ENCODE results near the gene RELL1. TPM values are rescaled to one million over a fixed set of nuclear protein-coding genes. Genes with fewer than 3 reads are reported as not detected.
A peak's percentile ranks its signal among the peaks of the same experiment; 100 is the strongest.

RELL1 gene
- total RNA-seq, 1 experiment from 2014 or later, result 45.3 TPM

DNA sequence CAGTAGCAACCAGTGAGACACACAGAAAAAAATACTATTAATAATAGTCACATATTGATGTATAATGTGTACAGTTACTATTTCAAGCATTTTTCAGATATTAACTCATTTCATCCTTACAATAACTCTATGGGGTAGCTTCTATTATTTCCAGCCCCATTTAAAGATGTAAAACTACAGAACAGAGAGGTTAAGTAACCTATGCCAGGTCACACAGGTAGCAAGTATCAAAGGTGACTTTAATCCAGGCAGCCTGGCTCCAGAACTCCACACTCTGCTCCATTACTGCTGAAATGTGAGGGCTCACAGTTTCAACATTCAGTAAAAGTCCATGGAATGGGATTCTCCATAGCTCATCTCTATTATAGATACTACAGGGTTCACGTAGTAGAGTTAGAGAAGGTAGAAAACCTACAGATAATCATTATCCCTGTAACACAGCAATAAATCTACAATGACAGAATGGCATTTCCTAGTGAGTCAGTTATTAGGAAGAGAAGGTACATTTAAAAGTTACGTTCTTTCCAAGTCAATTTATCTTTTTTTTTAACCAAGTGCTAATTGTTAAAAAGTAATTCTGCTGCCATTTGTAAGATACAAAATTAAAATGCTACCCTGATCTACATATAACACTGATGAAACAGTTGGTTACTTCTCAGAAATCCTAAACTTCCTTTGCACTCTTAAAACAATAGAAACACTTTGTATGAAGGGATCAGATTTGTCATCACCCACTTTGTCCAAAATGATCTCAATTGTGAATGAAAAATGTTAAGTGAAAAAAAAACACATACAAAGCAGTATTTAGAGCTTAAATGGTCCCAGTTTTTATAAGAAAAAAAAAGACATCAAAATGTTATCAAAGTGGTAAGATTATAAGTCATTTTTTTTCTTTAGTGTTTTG, 18.7 kb downstream of the RELL1 start:
- Mint-ChIP-seq H3K4me3 (ENCODE audit: unreplicated experiment) (peak overlapping the region; percentile 56), H3K9me3 (ENCODE audit: unreplicated experiment) (no peaks in the 10 kb centered on the region), H3K4me1 (ENCODE audit: low read depth, unreplicated experiment) (peaks cover 22% of the 10 kb centered on the region), H3K36me3 (ENCODE audit: insufficient read depth, unreplicated experiment) (peaks cover 5% of the 10 kb centered on the region), H3K27me3 (ENCODE audit: insufficient read depth, unreplicated experiment) (no peaks in the 10 kb centered on the region), H3K27ac (ENCODE audit: unreplicated experiment) (peak overlapping the region; percentile 83)
- DNase-seq, result no peak
- CTCF ChIA-PET, result interaction anchor here (0.7 to 1.4 kb wide), 9 partner anchors 10 to 214 kb away, joined by 3 to 5 read pairs (median 3); partner anchors contain the start of gene RELL1
- H3K9me3 ChIP-seq, result no peaks in the 10 kb centered on the region
- H3K27me3 ChIP-seq (replicated peaks; ENCODE audit: control insufficient read depth, insufficient read depth, low read length), result no peaks in the 10 kb centered on the region
- TF ChIP-seq, protein P1, sequence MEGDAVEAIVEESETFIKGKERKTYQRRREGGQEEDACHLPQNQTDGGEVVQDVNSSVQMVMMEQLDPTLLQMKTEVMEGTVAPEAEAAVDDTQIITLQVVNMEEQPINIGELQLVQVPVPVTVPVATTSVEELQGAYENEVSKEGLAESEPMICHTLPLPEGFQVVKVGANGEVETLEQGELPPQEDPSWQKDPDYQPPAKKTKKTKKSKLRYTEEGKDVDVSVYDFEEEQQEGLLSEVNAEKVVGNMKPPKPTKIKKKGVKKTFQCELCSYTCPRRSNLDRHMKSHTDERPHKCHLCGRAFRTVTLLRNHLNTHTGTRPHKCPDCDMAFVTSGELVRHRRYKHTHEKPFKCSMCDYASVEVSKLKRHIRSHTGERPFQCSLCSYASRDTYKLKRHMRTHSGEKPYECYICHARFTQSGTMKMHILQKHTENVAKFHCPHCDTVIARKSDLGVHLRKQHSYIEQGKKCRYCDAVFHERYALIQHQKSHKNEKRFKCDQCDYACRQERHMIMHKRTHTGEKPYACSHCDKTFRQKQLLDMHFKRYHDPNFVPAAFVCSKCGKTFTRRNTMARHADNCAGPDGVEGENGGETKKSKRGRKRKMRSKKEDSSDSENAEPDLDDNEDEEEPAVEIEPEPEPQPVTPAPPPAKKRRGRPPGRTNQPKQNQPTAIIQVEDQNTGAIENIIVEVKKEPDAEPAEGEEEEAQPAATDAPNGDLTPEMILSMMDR (IDR thresholded peaks at IDR 0.05; ENCODE audit: insufficient read depth in 1 of 2, low read depth in 1 of 2, low read length in 1 of 2, severe bottlenecking in 1 of 2, unreplicated experiment in 1 of 2), result no peak
- POLR2A ChIA-PET, result interaction anchor here (0.7 to 0.9 kb wide), 3 partner anchors 19 kb away, joined by 3 read pairs; no protein-coding TSS in a partner anchor
- no TSS peak for BruUV-seq (replicated peaks)
- H3K4me3 ChIP-seq (ENCODE audit: low read depth, low read length), result no peak overlapping the region
- H3K36me3 ChIP-seq (ENCODE audit: control insufficient read depth, insufficient read depth, low read length), result no peaks in the 10 kb centered on the region
- intact Hi-C loops (cut with micrococcal nuclease; ENCODE audit: unreplicated experiment), result no loop called here
- H3K4me1 ChIP-seq, result peaks cover 70% of the 10 kb centered on the region

DNA sequence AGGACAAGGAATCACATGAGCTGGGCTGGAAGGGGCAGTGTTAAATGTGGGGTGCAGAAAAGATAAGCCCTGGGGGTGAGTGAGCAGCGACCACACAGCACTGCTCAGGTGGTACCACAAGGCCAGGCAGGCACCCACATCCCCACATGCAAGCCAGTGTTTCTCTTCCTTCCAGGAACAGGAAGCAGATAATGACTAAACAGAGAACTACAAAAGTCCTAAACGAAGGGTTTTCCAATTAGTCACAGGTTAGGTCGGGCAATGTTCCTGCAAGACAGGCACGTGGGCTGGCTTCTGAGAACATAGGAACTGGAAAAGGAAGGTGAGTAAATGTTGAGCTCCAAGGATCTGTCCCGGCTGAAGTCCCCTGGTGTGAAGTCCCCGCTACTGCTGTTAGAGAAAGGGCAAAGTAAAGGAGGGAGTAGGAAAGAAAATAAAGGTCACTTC, 19.5 kb downstream of the RELL1 start:
- intact Hi-C loops (cut with micrococcal nuclease; ENCODE audit: unreplicated experiment), result loop anchor here (1.0 kb wide), 1 partner anchor 18 kb away; no protein-coding TSS in a partner anchor
- Histone ChIP-seq H3K4me1 (peaks cover 70% of the 10 kb centered on the region), H3K36me3 (ENCODE audit: control insufficient read depth, insufficient read depth, low read length) (no peaks in the 10 kb centered on the region), H3K4me3 (ENCODE audit: low read depth, low read length) (no peak overlapping the region), H3K9me3 (no peaks in the 10 kb centered on the region), H3K27me3 (replicated peaks; ENCODE audit: control insufficient read depth, insufficient read depth, low read length) (no peaks in the 10 kb centered on the region)
- Mint-ChIP-seq H3K4me3 (ENCODE audit: unreplicated experiment) (peak overlapping the region; percentile 56), H3K27me3 (ENCODE audit: insufficient read depth, unreplicated experiment) (no peaks in the 10 kb centered on the region), H3K27ac (ENCODE audit: unreplicated experiment) (peak overlapping the region; percentile 83), H3K4me1 (ENCODE audit: low read depth, unreplicated experiment) (peaks cover 19% of the 10 kb centered on the region), H3K9me3 (ENCODE audit: unreplicated experiment) (no peaks in the 10 kb centered on the region), H3K36me3 (ENCODE audit: insufficient read depth, unreplicated experiment) (peaks cover 5% of the 10 kb centered on the region)
- peak; percentile 62 to 83 for DNase-seq
- TF ChIP-seq, protein P1 (IDR thresholded peaks at IDR 0.05; ENCODE audit: insufficient read depth in 1 of 2, low read depth in 1 of 2, low read length in 1 of 2, severe bottlenecking in 1 of 2, unreplicated experiment in 1 of 2), result peak in 1 of 2 experiments; percentile 47
- POLR2A ChIA-PET, result interaction anchor here (0.7 to 0.9 kb wide), 2 partner anchors 19 to 20 kb away, joined by 3 read pairs; no protein-coding TSS in a partner anchor
- CTCF ChIA-PET, result interaction anchor here (0.7 to 1.4 kb wide), 8 partner anchors 10 to 214 kb away, joined by 3 to 5 read pairs (median 3); partner anchors contain the start of gene RELL1
- no TSS peak for BruUV-seq (replicated peaks)

Data from Caco-2 (cell line).